Spinal cord (tissue), 10 donors: ENCODE measurements around the gene POU2F2. TPM values are rescaled to one million over a fixed set of nuclear protein-coding genes. Genes with fewer than 3 reads are reported as not detected.

Source experiments
- DNase-seq, 6 donors: peaks; one replicate each; pipeline versions ENCODE4 v3.0.0 to v3.0.0-alpha.2; 2013 to 2015; ENCODE audit warnings: low spot score in 6 of 6, low read depth in 4 of 6
- H3K27ac ChIP-seq: one replicate; pipeline ENCODE4 v1.5.1; 2013; ENCODE audit warnings: low read depth, low read length, control low read depth
- H3K27me3 ChIP-seq: one replicate; pipeline ENCODE4 v1.6.1; 2013; ENCODE audit warnings: low read length; ENCODE audit not compliant: control insufficient read depth, insufficient read depth
- H3K36me3 ChIP-seq: one replicate; pipeline ENCODE4 v1.6.1; 2013; ENCODE audit warnings: low read length; ENCODE audit not compliant: control insufficient read depth, insufficient read depth
- H3K4me1 ChIP-seq: one replicate; pipeline ENCODE4 v1.6.1; 2013; ENCODE audit warnings: low read length; ENCODE audit not compliant: control insufficient read depth, insufficient read depth
- H3K4me3 ChIP-seq: one replicate; pipeline ENCODE4 v1.5.1; 2013; ENCODE audit warnings: low read depth, low read length, control low read depth
- H3K9me3 ChIP-seq: one replicate; pipeline ENCODE4 v1.6.1; 2013; ENCODE audit warnings: low read length; ENCODE audit not compliant: control insufficient read depth, insufficient read depth
- WGBS: methylation state at CpG from one replicate; pipeline ENCODE4 v1.1.5; 2013; ENCODE audit warnings: missing lambda C conversion rate; ENCODE audit not compliant: insufficient coverage; 5-methylcytosine and 5-hydroxymethylcytosine counted together
- polyA plus RNA-seq, 2 donors: library from polyadenylated mRNA; unstranded; fragments of 120-200 nt; gene quantifications; one replicate each; pipeline ENCODE4 v1.2.1, GENCODE V29; 2013; ENCODE audit not compliant: insufficient read length in 2 of 2
- total RNA-seq, 2 donors: library from RNA; depleted of rRNA in 1 of 2; stranded (reverse); fragments of 120-200 nt in 1 of 2; fragments of >200 nt in 1 of 2; gene quantifications; one replicate each; pipeline versions ENCODE4 v1.2.3 to v1.2.4, GENCODE V29; 2013 to 2014
- donor health status: healthy.

Gene POU2F2
- total and polyA plus RNA-seq, 4 donors = 1.2 to 20.6 (median 10.4) TPM

GRCh38 chr19:42117076-42117475 is 15.2 kb downstream of the POU2F2 start:
- Histone ChIP-seq H3K27ac (no peak overlapping the region), H3K27me3 (no peaks in the 10 kb centered on the region), H3K4me3 (no peak overlapping the region), H3K4me1 (peaks cover 23% of the 10 kb centered on the region), H3K36me3 (peaks cover 19% of the 10 kb centered on the region), H3K9me3 (no peaks in the 10 kb centered on the region)
- 87% methylated on average over 5 of the region's 6 CpGs for WGBS
- no peak for DNase-seq

DNA sequence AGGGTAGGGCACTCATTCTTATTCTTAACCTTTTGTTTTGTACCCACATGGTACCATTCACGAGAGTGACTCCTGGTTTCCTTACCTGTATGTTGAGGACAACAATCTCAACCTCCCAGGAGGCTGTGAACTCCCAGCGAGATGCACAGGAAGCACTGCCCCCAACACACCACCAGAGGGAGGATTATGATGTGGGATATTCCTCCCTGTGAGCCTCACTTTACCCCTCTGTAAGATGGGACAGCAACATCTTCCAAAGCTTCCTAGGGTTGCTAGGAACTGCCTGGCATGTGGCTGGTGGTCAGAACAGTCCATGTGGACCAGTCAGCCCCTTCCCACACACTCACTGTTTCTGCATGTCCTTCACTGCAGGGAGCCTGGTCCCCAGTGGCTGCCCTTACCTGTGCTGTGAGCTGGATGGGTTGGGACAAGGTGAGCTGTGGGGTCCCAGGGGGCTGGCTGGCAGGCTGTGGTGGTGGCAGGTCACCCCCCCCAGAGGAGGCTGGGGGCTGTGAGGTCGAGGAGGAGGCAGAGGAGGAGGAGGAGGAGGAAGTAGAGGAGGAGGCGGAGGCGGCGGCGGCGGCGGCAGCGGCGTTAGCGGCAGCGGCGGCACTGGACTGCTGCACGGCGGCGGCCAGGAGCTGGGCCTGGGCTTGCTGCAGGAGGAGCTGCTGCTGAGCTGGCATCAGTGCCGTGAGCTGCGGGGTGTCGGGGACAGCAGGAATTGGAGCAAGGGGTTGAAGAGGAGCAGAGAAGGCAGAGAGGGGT is 15.8 kb downstream of the POU2F2 start:
- peaks cover 19% of the 10 kb centered on the region for H3K4me1 ChIP-seq
- no peaks in the 10 kb centered on the region for H3K9me3 ChIP-seq
- peaks cover 17% of the 10 kb centered on the region for H3K36me3 ChIP-seq
- no peak overlapping the region for H3K4me3 ChIP-seq
- 96% methylated on average over 17 of the region's 20 CpGs for WGBS
- DNase-seq = no peak
- H3K27ac ChIP-seq = no peak overlapping the region
- no peaks in the 10 kb centered on the region for H3K27me3 ChIP-seq

DNA sequence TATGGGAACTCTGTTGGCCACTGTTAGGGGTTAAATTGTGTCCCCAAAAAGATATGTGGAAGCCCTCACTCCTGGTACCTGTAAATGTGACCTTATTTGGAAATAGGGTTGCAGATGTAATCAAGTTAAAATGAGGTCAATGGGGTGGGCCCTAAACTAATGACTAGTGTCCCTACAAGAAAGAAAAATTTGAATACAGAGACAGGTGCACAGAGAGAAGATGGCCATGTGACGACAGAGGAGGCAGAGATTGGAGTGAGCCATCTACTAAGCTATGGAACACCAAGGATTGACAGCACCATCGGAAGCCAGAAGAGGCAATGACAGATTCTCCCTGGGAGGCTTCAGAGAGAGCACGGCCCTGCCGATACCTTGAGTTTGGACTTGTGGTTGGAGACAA is 16.5 kb downstream of the POU2F2 start:
- Histone ChIP-seq H3K27me3 (no peaks in the 10 kb centered on the region), H3K4me3 (no peak overlapping the region), H3K9me3 (no peaks in the 10 kb centered on the region), H3K4me1 (peaks cover 12% of the 10 kb centered on the region), H3K36me3 (peaks cover 17% of the 10 kb centered on the region), H3K27ac (no peak overlapping the region)
- no peak for DNase-seq
- WGBS = 88% methylated on average over 4 of the region's 4 CpGs

DNA sequence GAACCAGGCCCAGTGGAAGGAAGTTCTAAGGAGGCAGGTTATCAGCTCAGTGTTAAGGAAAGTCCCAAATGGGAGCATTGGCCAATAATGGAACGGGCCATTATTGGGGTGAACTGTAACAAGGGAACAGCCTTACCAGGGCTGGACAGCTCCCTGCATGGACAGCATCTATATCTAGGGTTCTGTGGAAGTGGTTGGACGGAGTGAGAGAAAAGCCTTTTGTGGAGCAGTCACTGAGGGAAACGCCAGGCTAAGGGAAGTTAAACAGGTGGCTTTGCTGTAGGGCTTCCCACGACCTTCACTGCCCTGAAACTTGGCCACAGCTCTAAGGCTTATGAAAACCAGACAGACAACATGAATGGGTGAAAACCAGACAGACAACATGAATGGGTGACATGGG is 17.0 kb downstream of the POU2F2 start:
- no peak for DNase-seq
- Histone ChIP-seq H3K4me3 (no peak overlapping the region), H3K9me3 (no peaks in the 10 kb centered on the region), H3K27ac (no peak overlapping the region), H3K27me3 (no peaks in the 10 kb centered on the region), H3K4me1 (peaks cover 12% of the 10 kb centered on the region), H3K36me3 (peaks cover 17% of the 10 kb centered on the region)
- 66% methylated on average over 3 of the region's 4 CpGs for WGBS

DNA sequence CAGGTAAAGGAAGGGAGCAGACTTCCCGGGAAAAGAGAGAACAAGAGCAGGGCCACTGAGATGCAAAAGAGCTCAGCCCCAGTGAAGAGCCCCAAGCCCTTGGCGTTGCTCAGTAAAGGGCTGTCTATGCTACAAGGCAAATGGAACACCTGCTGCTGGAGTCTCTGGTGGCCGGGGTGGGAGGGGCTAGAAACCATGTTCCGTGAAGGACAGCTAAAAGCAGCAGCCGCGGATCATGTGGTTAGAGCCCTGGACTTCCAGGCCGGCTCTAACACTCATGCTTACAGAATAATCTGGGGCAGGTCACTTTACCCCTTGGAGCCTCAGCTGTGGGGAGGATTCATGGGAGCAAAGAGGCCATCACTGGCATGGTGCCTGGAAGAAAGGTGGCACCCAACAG is 17.8 kb downstream of the POU2F2 start:
- no peaks in the 10 kb centered on the region for H3K9me3 ChIP-seq
- no peak overlapping the region for H3K4me3 ChIP-seq
- H3K4me1 ChIP-seq = peaks cover 12% of the 10 kb centered on the region
- 16% methylated on average over 7 of the region's 7 CpGs for WGBS
- H3K27ac ChIP-seq = no peak overlapping the region
- H3K27me3 ChIP-seq = no peaks in the 10 kb centered on the region
- DNase-seq = peak in 1 of 6 donors; percentile 30
- peaks cover 17% of the 10 kb centered on the region for H3K36me3 ChIP-seq

- peak in 1 of 6 donors; percentile 37 for DNase-seq
Measured at GRCh38 chr19:42113641-42114348, 18.5 kb downstream of the POU2F2 start.

DNA sequence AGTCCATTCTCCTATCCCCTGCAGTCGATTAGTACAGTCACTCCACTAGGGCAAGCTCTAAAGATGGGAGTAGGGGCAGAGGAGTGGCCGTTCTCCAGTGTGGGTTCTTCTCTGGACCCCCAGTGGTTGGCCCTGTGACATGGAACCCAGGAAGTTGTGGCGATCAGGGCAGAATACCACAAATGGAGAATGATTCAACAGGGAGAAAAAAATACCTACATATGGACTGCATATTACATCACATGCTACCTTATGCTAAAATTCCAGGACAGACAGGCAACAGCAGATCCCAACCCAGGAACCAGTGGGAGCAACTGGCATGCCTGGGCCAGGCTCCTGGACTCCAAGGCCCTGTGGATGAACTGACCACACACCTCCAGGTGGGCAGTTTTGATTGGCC is 20.4 kb downstream of the POU2F2 start:
- H3K4me3 ChIP-seq = no peak overlapping the region
- no peaks in the 10 kb centered on the region for H3K27me3 ChIP-seq
- no peaks in the 10 kb centered on the region for H3K9me3 ChIP-seq
- no peak overlapping the region for H3K27ac ChIP-seq
- H3K4me1 ChIP-seq = peaks cover 12% of the 10 kb centered on the region
- no peak for DNase-seq
- 50% methylated on average over 1 of the region's 3 CpGs for WGBS
- H3K36me3 ChIP-seq = peaks cover 13% of the 10 kb centered on the region

More at GRCh38 chr19:42113641-42114348, 18.5 kb downstream of the POU2F2 start:
- Histone ChIP-seq H3K27me3 (no peaks in the 10 kb centered on the region), H3K9me3 (no peaks in the 10 kb centered on the region), H3K27ac (no peak overlapping the region), H3K36me3 (peaks cover 20% of the 10 kb centered on the region), H3K4me3 (no peak overlapping the region), H3K4me1 (peaks cover 12% of the 10 kb centered on the region)
- 53% methylated on average over 9 of the region's 10 CpGs for WGBS

DNA sequence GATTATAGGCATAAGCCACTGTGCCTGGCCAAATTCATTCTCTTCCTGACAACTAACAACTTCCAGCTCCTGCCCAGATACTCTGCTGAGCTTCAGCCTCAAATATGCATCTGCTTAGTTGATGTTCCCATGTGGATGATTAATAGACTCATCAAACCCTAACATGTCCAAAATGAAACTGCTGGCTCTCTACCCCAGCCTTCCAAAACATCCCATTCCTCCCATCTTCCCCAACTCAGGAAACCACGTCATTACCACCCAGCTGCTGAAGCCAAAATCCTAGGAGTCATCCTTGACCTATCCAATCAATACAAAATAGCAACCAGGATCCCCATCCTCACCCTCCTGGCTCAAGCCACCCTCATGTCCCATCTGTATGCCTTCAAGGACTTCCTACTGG is 20.9 kb downstream of the POU2F2 start:
- H3K9me3 ChIP-seq = no peaks in the 10 kb centered on the region
- 73% methylated on average over 1 of the region's 1 CpG for WGBS
- no peak overlapping the region for H3K27ac ChIP-seq
- H3K4me1 ChIP-seq = peaks cover 12% of the 10 kb centered on the region
- H3K36me3 ChIP-seq = peaks cover 9% of the 10 kb centered on the region
- H3K27me3 ChIP-seq = no peaks in the 10 kb centered on the region
- DNase-seq = no peak
- no peak overlapping the region for H3K4me3 ChIP-seq

DNA sequence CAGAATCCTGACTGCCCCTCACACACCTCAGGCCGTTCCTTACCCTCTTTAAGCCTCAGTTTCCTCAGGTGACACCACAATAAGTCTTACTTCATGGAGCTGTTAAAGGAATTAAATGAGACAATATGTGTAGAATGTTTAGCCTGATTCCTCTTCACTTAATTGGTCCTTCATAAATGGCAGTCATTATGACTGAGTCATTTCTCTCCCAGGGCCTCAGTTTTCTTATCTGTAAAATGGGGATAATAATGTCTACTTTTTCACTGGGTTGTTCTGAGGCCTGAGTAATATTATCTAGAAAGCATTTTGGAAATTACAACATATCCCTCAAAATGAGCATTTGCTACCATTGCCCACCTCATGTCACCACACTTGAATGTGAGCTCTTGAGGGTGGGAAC is 21.6 kb downstream of the POU2F2 start:
- WGBS = no CpG with 5 or more reads among the region's 1 CpG
- Histone ChIP-seq H3K9me3 (no peaks in the 10 kb centered on the region), H3K27me3 (no peaks in the 10 kb centered on the region), H3K4me3 (no peak overlapping the region), H3K36me3 (peaks cover 7% of the 10 kb centered on the region), H3K4me1 (peaks cover 12% of the 10 kb centered on the region), H3K27ac (no peak overlapping the region)
- no peak for DNase-seq

GRCh38 chr19:42109896-42110295 is 22.4 kb downstream of the POU2F2 start:
- no CpG with 5 or more reads among the region's 3 CpGs for WGBS
- Histone ChIP-seq H3K4me1 (peaks cover 12% of the 10 kb centered on the region), H3K9me3 (no peaks in the 10 kb centered on the region), H3K4me3 (no peak overlapping the region), H3K36me3 (peaks cover 3% of the 10 kb centered on the region), H3K27ac (no peak overlapping the region), H3K27me3 (no peaks in the 10 kb centered on the region)
- DNase-seq = no peak
